ENCODE measurements around the gene PTAR1.

The PTAR1 gene

DNA sequence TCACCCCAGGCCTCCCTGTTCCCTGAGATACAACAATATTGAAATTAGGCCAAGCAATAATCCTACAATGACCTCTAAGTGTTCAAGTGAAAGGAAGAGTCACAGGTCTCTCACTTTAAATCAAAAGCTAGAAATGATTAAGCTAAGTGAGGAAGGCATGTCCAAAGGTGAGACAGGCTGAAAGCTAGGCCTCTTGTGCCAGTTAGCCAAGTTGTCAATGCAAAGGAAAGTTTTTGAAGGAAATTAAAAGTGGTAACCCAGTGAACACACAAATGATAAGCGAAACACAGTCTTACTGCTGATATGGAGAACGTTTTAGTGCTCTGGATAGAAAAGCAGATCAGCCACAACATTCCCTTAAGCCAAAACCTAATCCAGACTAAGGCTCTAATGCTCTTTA is 39.8 kb downstream of the PTAR1 start:
- no peaks in the 10 kb centered on the region for H3K9me3 Mint-ChIP-seq
- no peak overlapping the region for H3K4me3 Mint-ChIP-seq
- no peaks in the 10 kb centered on the region for H3K27me3 Mint-ChIP-seq
- ATAC-seq, result no peak
- H3K27ac Mint-ChIP-seq, result no peak overlapping the region
- H3K36me3 Mint-ChIP-seq, result peaks cover 75% of the 10 kb centered on the region
- no peaks in the 10 kb centered on the region for H3K4me1 Mint-ChIP-seq

DNA sequence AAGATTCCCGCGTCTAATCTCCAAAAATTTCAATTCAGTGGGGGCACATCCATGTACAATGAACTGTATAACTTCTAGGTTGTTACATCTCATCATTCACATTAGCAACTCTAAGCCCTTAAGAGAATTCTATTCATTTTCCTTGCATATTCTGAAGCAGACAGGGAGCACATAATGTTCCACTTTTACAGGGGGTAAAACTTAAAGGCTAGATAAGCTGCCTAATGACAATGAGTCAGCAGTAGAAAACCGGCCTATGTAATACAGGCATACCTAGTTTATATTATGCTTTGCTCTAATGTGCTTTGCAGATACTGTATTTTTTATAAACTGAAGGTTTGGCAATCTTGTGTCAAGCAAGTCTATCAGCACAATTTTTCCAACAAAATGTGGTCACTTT is 40.4 kb downstream of the PTAR1 start:
- Mint-ChIP-seq H3K4me1 (no peaks in the 10 kb centered on the region), H3K9me3 (no peaks in the 10 kb centered on the region), H3K36me3 (peaks cover 75% of the 10 kb centered on the region), H3K27me3 (no peaks in the 10 kb centered on the region), H3K27ac (no peak overlapping the region), H3K4me3 (no peak overlapping the region)
- ATAC-seq, result no peak

GRCh38 chr9:69718218-69718617 is 41.6 kb downstream of the PTAR1 start:
- no peaks in the 10 kb centered on the region for H3K27me3 Mint-ChIP-seq
- ATAC-seq, result no peak
- peaks cover 72% of the 10 kb centered on the region for H3K36me3 Mint-ChIP-seq
- no peak overlapping the region for H3K4me3 Mint-ChIP-seq
- no peaks in the 10 kb centered on the region for H3K4me1 Mint-ChIP-seq
- H3K9me3 Mint-ChIP-seq, result no peaks in the 10 kb centered on the region
- H3K27ac Mint-ChIP-seq, result no peak overlapping the region

GRCh38 chr9:69715825-69716224 is 44.0 kb downstream of the PTAR1 start:
- Mint-ChIP-seq H3K9me3 (no peaks in the 10 kb centered on the region), H3K27ac (no peak overlapping the region), H3K36me3 (peaks cover 67% of the 10 kb centered on the region), H3K4me3 (no peak overlapping the region), H3K4me1 (no peaks in the 10 kb centered on the region), H3K27me3 (no peaks in the 10 kb centered on the region)
- ATAC-seq, result no peak

- no peak for ATAC-seq
- H3K4me3 Mint-ChIP-seq, result no peak overlapping the region
- peaks cover 62% of the 10 kb centered on the region for H3K36me3 Mint-ChIP-seq
- no peak overlapping the region for H3K27ac Mint-ChIP-seq
- H3K4me1 Mint-ChIP-seq, result no peaks in the 10 kb centered on the region
- H3K27me3 Mint-ChIP-seq, result no peaks in the 10 kb centered on the region
- H3K9me3 Mint-ChIP-seq, result no peaks in the 10 kb centered on the region
Observed at GRCh38 chr9:69715096-69715495, 44.7 kb downstream of the PTAR1 start.

GRCh38 chr9:69697475-69697874 is 62.3 kb downstream of the PTAR1 start:
- H3K4me3 Mint-ChIP-seq, result no peak overlapping the region
- ATAC-seq, result no peak

GRCh38 chr9:69696802-69697201 is 63.0 kb downstream of the PTAR1 start:
- Mint-ChIP-seq H3K9me3 (peaks cover 29% of the 10 kb centered on the region), H3K4me3 (no peak overlapping the region), H3K27me3 (peaks cover 30% of the 10 kb centered on the region), H3K27ac (no peak overlapping the region), H3K4me1 (no peaks in the 10 kb centered on the region), H3K36me3 (peaks cover 6% of the 10 kb centered on the region)
- ATAC-seq, result no peak

More at GRCh38 chr9:69697475-69697874, 62.3 kb downstream of the PTAR1 start:
- Mint-ChIP-seq H3K9me3 (peaks cover 25% of the 10 kb centered on the region), H3K36me3 (peaks cover 6% of the 10 kb centered on the region), H3K27me3 (peaks cover 30% of the 10 kb centered on the region), H3K27ac (no peak overlapping the region), H3K4me1 (no peaks in the 10 kb centered on the region)

- Mint-ChIP-seq H3K4me3 (no peak overlapping the region), H3K27me3 (peaks cover 19% of the 10 kb centered on the region), H3K36me3 (no peaks in the 10 kb centered on the region), H3K9me3 (peaks cover 11% of the 10 kb centered on the region), H3K4me1 (no peaks in the 10 kb centered on the region), H3K27ac (no peak overlapping the region)
- ATAC-seq, result peak; percentile 51
Observed at GRCh38 chr9:69689991-69690538, 69.7 kb downstream of the PTAR1 start.

- ATAC-seq, result no peak
- no peak overlapping the region for H3K4me3 Mint-ChIP-seq
- no peaks in the 10 kb centered on the region for H3K4me1 Mint-ChIP-seq
- H3K9me3 Mint-ChIP-seq, result no peaks in the 10 kb centered on the region
- H3K27ac Mint-ChIP-seq, result no peak overlapping the region
- H3K27me3 Mint-ChIP-seq, result no peaks in the 10 kb centered on the region
- H3K36me3 Mint-ChIP-seq, result no peaks in the 10 kb centered on the region
Observed at GRCh38 chr9:69683927-69684326, 75.9 kb downstream of the PTAR1 start.

DNA sequence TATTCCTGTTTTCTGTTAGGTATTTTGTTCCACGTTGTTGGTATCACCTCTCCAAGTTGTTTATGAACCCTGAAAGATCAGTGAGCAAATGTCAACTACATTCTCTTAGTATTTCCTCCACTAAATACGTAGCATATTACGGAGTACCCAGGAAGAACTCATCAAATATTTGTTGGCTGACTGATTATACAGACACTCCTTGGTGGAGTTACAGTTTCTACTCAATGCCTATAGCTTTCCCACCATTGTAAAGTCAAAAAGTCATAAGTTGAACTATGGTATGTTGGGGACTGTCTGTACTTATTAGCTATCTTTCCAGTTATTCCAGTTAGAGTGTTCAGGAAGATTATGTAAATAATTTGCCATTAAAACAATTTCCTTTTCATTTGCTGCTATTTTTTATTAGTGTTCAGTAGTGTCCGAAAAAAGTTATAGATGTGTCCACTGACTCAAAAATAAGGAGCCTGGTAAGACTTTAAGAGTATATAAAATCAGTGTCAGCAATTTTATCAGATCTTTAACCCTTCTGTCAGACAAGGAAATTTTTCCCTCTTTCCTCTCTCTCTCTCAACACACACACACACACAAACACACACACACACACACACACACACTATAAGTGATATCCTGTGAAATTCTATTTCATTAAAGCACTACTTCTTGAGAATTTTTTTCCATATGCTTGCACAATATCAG is 80.8 kb downstream of the PTAR1 start:
- Mint-ChIP-seq H3K27me3 (peaks cover 18% of the 10 kb centered on the region), H3K36me3 (no peaks in the 10 kb centered on the region), H3K4me3 (no peak overlapping the region), H3K4me1 (peaks cover 6% of the 10 kb centered on the region), H3K9me3 (no peaks in the 10 kb centered on the region), H3K27ac (no peak overlapping the region)
- no peak for ATAC-seq

DNA sequence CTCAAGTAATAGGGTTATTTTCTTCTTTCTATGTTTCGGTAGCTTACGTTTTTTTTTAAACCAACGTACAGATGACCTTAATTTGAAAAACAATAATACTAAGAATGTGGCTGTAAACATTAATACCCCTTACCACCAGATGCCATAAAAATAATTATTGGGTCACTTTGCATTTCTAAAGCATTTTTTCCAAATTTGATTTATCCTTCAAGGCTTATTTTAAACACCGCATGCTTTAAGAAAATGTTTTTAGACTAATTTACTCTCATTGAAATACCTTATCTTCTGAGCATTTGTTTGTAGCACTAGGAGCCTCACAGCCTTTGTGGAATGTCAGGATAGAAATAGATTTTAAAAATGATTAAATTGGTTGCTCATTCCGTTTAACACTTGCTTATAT is 81.9 kb downstream of the PTAR1 start:
- Mint-ChIP-seq H3K27me3 (peaks cover 27% of the 10 kb centered on the region), H3K36me3 (no peaks in the 10 kb centered on the region), H3K4me3 (no peak overlapping the region), H3K27ac (no peak overlapping the region), H3K9me3 (no peaks in the 10 kb centered on the region), H3K4me1 (peaks cover 7% of the 10 kb centered on the region)
- ATAC-seq, result no peak

GRCh38 chr9:69675563-69675962 is 84.2 kb downstream of the PTAR1 start:
- Mint-ChIP-seq H3K27ac (no peak overlapping the region), H3K27me3 (peaks cover 46% of the 10 kb centered on the region), H3K4me1 (peaks cover 16% of the 10 kb centered on the region), H3K9me3 (no peaks in the 10 kb centered on the region), H3K4me3 (no peak overlapping the region), H3K36me3 (no peaks in the 10 kb centered on the region)
- no peak for ATAC-seq

GRCh38 chr9:69674716-69675438 is 84.9 kb downstream of the PTAR1 start:
- no peak overlapping the region for H3K27ac Mint-ChIP-seq
- H3K36me3 Mint-ChIP-seq, result no peaks in the 10 kb centered on the region
- no peak for ATAC-seq
- H3K27me3 Mint-ChIP-seq, result peaks cover 47% of the 10 kb centered on the region
- peaks cover 16% of the 10 kb centered on the region for H3K4me1 Mint-ChIP-seq
- H3K4me3 Mint-ChIP-seq, result no peak overlapping the region
- no peaks in the 10 kb centered on the region for H3K9me3 Mint-ChIP-seq

GRCh38 chr9:69674112-69674685 is 85.6 kb downstream of the PTAR1 start:
- Mint-ChIP-seq H3K4me1 (peaks cover 16% of the 10 kb centered on the region), H3K9me3 (no peaks in the 10 kb centered on the region), H3K27me3 (peaks cover 47% of the 10 kb centered on the region), H3K36me3 (no peaks in the 10 kb centered on the region), H3K27ac (no peak overlapping the region), H3K4me3 (no peak overlapping the region)
- no peak for ATAC-seq

DNA sequence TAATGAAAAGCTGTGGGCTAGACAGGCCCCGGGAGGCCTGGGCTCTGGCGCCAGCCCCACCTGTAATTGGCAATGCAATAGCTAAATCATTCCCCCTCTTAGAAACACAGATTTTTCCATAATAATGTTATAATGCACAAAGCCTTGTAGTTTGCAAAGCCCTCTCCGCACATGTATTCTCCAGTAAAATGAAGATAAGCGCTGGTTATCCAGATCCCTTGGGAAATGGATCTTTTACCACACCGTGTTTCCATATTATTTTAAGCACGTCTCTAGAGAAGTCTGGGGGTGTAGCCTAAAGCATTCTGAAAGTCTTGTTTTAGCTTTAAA is 86.5 kb downstream of the PTAR1 start:
- no peaks in the 10 kb centered on the region for H3K36me3 Mint-ChIP-seq
- peaks cover 16% of the 10 kb centered on the region for H3K4me1 Mint-ChIP-seq
- no peaks in the 10 kb centered on the region for H3K9me3 Mint-ChIP-seq
- peaks cover 47% of the 10 kb centered on the region for H3K27me3 Mint-ChIP-seq
- peak overlapping the region; percentile 75 for H3K4me3 Mint-ChIP-seq
- H3K27ac Mint-ChIP-seq, result no peak overlapping the region
- no peak for ATAC-seq
